Brain microvascular endothelial cell (primary cell): Measurements from ENCODE around the gene NDUFA8.

Experiments used
- DNase-seq: peaks from one replicate; pipeline ENCODE4 v3.0.0-alpha.2; 2020
- H3K27ac ChIP-seq: fragments of 250-450 bp; sonication (Bioruptor Pico); 2 replicates; pipeline ENCODE4 v1.5.1; 2020; ENCODE audit warnings: mild to moderate bottlenecking, moderate library complexity
- H3K27me3 ChIP-seq: fragments of 250-450 bp; sonication (Bioruptor Pico); replicated peaks from 2 replicates; pipeline ENCODE4 v1.5.1; 2020; ENCODE audit warnings: mild to moderate bottlenecking
- H3K36me3 ChIP-seq: fragments of 250-450 bp; sonication (Bioruptor Pico); replicated peaks from 2 replicates; pipeline ENCODE4 v1.5.1; 2020; ENCODE audit warnings: mild to moderate bottlenecking
- H3K4me3 ChIP-seq: 2 replicates; pipeline ENCODE4 v1.5.1; 2011; ENCODE audit warnings: low read depth, mild to moderate bottlenecking, control low read depth, low read length, moderate library complexity
- in situ Hi-C: cut with HindIII; loops from 2 replicates; pipeline ENCODE4 v1.10.0; 2017; ENCODE audit warnings: low sequenced_read_pairs, low pct_ligation_motif_present
- TF ChIP-seq, protein P1 (sequence below): IDR thresholded peaks from 2 replicates; pipeline ENCODE4 v1.5.1; 2011; ENCODE audit warnings: low read depth, mild to moderate bottlenecking, moderate library complexity, low read length, control low read depth, inconsistent platforms; ENCODE audit errors: missing control alignments

The NDUFA8 gene

DNA sequence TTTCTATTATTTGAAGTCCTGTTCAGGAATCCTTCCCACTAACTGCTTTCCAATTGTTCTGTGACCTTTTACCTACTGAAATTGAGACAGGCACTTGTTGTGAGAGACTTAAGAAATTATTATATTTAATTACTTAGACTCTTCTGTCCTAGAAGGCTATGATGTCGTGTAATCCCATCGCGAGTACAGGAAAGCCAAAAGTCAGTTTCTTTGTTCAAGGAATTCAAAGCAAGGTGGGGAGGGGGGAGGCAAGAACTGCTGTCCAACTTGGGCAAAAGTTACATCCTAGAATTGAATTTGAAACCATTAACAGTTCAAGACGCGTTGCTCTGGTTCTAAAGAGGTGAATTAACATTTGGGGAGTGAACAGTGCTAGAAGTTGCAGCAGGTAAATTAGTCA, 17.9 kb downstream of the NDUFA8 start:
- in situ Hi-C loops: no loop called here
- TF ChIP-seq, protein P1, sequence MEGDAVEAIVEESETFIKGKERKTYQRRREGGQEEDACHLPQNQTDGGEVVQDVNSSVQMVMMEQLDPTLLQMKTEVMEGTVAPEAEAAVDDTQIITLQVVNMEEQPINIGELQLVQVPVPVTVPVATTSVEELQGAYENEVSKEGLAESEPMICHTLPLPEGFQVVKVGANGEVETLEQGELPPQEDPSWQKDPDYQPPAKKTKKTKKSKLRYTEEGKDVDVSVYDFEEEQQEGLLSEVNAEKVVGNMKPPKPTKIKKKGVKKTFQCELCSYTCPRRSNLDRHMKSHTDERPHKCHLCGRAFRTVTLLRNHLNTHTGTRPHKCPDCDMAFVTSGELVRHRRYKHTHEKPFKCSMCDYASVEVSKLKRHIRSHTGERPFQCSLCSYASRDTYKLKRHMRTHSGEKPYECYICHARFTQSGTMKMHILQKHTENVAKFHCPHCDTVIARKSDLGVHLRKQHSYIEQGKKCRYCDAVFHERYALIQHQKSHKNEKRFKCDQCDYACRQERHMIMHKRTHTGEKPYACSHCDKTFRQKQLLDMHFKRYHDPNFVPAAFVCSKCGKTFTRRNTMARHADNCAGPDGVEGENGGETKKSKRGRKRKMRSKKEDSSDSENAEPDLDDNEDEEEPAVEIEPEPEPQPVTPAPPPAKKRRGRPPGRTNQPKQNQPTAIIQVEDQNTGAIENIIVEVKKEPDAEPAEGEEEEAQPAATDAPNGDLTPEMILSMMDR: no peak
- Histone ChIP-seq H3K27me3 (no peaks in the 10 kb centered on the region), H3K36me3 (peaks cover 19% of the 10 kb centered on the region), H3K4me3 (no peak overlapping the region), H3K27ac (no peak overlapping the region)
- DNase-seq: no peak

DNA sequence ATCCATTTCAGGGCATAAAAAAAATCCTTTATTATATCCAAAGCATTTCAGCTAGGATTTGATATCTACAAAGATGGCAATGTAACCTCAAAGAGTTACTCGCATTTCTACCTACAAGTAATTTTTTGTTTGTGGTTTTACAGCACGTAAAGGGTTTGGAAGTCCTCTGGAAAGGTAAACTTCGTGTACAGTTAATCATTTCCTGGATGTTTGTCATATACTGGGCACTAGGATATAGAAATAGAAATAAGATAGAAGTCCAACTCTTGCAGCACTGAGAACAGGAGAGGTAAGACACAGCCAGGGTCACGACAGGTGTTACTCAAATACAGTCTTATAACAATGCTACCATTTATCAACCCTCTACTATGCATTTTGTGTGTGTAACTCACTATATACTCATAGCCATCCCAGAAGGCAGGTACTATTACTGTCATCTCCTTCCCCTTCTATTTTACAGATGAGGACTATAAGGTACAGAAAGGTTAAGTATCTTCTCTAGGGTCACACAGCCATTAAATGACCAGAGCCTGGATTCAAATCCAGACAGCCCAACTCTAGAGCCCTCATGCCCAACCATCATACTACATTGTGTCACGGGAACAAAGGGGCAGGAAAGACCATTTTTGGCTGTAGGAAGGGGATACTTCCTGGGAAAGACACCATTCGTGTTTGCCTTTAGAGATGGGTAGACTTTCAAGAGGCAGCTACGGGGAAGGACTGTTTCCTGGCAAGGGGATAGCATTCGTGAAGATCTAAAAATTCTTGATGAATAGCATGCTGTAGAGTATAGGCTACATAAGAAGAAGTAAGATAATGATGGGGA, 19.0 kb downstream of the NDUFA8 start:
- Histone ChIP-seq H3K4me3 (no peak overlapping the region), H3K36me3 (peaks cover 14% of the 10 kb centered on the region), H3K27ac (no peak overlapping the region), H3K27me3 (no peaks in the 10 kb centered on the region)
- TF ChIP-seq, protein P1: no peak
- no peak for DNase-seq
- in situ Hi-C loops: no loop called here

DNA sequence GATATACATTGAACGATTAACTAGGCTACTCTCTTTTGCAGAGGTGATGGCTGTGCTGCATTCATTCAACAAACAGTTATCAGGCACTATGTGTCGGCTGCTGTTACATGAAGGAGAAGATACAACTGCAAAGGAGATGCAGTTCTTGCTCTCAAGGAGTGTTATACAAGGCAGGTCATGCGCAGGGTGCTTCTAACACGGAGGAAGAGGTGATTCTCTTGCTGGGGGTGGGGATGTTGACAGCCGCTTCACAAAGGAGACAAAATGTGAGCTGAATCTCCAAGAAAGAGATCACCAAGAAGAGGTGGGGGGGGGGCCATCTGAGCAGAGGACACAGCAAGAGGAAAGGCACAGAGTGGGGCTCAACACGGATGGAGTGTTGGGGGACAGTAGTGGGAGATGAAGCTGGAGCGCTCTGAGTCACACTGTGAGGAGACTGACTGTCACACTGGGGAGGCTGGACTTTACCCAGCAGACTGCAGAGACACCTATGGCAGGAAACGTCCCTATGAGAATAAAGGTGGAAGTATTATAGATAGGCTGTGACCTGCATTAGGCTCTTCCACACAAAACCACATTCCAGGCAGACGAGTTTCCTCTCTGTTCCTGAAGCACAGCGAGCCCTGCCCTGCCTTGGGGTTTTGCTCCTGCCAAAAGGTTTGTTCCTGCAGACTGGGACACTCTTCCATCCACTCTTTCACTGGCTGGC, 20.9 kb downstream of the NDUFA8 start:
- H3K4me3 ChIP-seq: no peak overlapping the region
- no peaks in the 10 kb centered on the region for H3K27me3 ChIP-seq
- TF ChIP-seq, protein P1: no peak
- no peak overlapping the region for H3K27ac ChIP-seq
- H3K36me3 ChIP-seq: peaks cover 4% of the 10 kb centered on the region
- in situ Hi-C loops: no loop called here
- DNase-seq: no peak

DNA sequence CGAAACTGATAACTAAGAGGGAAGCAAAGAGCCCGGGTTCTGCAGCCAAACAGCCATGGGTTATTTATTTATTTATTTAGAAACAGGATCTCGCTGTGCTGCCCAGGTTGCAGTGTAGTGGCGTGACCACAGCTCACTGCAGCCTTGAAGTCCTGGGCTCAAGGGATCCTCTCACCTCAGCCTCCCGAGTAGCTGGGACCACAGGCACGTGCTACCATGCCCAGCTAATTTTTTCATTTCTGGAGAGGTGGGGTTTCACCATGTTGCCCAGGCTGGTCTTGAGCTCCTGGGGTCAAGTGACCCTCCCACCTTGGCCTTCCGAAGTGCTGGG, 24.1 kb downstream of the NDUFA8 start:
- TF ChIP-seq, protein P1: no peak
- no peaks in the 10 kb centered on the region for H3K36me3 ChIP-seq
- no peak for DNase-seq
- H3K27me3 ChIP-seq: no peaks in the 10 kb centered on the region
- in situ Hi-C loops: no loop called here
- H3K27ac ChIP-seq: no peak overlapping the region
- H3K4me3 ChIP-seq: no peak overlapping the region

DNA sequence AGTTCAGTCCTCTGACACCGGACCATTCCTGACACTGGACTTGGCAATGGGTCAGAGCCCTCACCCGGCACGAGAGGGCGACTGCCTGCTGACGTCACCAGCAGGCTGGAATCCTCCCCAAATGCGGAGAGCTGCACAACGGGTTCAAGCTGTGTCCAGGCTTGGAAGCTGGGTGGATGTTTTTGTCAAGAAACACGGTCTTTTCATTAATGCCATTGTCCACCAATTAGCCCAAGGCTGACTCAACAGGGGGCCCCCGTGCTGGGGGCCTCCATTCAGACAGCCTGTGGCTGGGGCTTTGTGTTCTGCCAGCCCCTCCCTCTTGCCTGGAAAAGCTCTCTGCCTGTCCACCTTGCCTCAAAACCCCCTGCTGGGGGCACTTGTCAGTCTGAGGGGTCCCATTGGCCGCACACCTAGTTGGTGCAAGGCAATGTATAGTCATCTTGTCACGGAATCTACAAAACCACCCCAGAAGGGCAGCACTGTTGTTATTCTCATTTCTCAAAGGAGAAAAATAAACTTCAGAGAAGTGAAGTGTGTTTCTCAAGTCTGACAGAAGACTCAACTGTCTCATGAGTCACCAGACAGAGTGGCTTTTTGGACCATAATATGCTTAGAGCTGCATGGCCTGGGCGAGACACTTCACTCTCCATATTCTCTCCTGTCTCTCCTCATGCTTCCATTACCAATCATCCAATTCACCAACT, 24.6 kb downstream of the NDUFA8 start:
- in situ Hi-C loops: no loop called here
- DNase-seq: peak; percentile 17
- TF ChIP-seq, protein P1: no peak
- H3K36me3 ChIP-seq: no peaks in the 10 kb centered on the region
- H3K27ac ChIP-seq: no peak overlapping the region
- H3K27me3 ChIP-seq: no peaks in the 10 kb centered on the region
- no peak overlapping the region for H3K4me3 ChIP-seq
